ENCODE data around the gene NOTCH3.

The NOTCH3 gene

DNA sequence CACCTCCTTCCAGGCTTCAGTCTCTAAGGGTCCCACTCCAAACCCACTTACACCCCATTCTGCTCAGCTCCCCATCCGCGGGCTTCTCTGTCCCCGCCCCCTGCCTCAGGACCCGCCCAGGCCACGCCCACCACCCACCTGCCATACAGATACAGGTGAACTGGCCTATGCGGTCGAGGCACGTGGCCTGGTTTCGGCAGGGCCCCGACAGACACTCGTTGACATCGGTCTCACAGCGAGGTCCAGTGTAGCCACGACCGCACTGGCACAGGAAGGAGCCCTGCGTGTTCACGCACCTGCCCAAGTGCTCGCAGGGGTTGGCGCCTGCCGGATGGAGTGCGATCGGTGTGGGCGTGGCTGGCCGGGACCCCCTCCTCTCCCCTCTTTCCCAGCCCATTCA, 11.9 kb downstream of the NOTCH3 start:
- no peaks in the 10 kb centered on the region for H3F3A ChIP-seq (ENCODE audit: control insufficient read depth, insufficient read depth)
- H3K9me3 ChIP-seq (ENCODE audit: control insufficient read depth, insufficient read depth, low read length) = no peaks in the 10 kb centered on the region
- no peaks in the 10 kb centered on the region for H3K27me3 ChIP-seq (ENCODE audit: control insufficient read depth, low read length)
- H3K4me1 ChIP-seq (ENCODE audit: control insufficient read depth, low read length) = no peaks in the 10 kb centered on the region
- H3K36me3 ChIP-seq (ENCODE audit: control insufficient read depth, low read length) = no peaks in the 10 kb centered on the region
- H3K27ac ChIP-seq (ENCODE audit: low read depth, low read length) = no peak overlapping the region
- H3K4me3 ChIP-seq (ENCODE audit: low read length) = no peak overlapping the region
- H3K79me2 ChIP-seq (ENCODE audit: control insufficient read depth, low read length) = no peaks in the 10 kb centered on the region
- H3K9me2 ChIP-seq (replicated peaks; ENCODE audit: control insufficient read depth, low read length) = no peaks in the 10 kb centered on the region
- TF ChIP-seq, protein P1, sequence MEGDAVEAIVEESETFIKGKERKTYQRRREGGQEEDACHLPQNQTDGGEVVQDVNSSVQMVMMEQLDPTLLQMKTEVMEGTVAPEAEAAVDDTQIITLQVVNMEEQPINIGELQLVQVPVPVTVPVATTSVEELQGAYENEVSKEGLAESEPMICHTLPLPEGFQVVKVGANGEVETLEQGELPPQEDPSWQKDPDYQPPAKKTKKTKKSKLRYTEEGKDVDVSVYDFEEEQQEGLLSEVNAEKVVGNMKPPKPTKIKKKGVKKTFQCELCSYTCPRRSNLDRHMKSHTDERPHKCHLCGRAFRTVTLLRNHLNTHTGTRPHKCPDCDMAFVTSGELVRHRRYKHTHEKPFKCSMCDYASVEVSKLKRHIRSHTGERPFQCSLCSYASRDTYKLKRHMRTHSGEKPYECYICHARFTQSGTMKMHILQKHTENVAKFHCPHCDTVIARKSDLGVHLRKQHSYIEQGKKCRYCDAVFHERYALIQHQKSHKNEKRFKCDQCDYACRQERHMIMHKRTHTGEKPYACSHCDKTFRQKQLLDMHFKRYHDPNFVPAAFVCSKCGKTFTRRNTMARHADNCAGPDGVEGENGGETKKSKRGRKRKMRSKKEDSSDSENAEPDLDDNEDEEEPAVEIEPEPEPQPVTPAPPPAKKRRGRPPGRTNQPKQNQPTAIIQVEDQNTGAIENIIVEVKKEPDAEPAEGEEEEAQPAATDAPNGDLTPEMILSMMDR (IDR thresholded peaks at IDR 0.05; ENCODE audit: low read depth, low read length, poor library complexity, severe bottlenecking) = no peak
- TF ChIP-seq EZH2phosphoT487 (IDR thresholded peaks at IDR 0.05; ENCODE audit: borderline replicate concordance, low read length) = no peak
- H3K4me2 ChIP-seq (ENCODE audit: low read length) = no peak overlapping the region
- H4K20me1 ChIP-seq (ENCODE audit: control insufficient read depth, insufficient read depth, low read depth, low read length) = no peaks in the 10 kb centered on the region

DNA sequence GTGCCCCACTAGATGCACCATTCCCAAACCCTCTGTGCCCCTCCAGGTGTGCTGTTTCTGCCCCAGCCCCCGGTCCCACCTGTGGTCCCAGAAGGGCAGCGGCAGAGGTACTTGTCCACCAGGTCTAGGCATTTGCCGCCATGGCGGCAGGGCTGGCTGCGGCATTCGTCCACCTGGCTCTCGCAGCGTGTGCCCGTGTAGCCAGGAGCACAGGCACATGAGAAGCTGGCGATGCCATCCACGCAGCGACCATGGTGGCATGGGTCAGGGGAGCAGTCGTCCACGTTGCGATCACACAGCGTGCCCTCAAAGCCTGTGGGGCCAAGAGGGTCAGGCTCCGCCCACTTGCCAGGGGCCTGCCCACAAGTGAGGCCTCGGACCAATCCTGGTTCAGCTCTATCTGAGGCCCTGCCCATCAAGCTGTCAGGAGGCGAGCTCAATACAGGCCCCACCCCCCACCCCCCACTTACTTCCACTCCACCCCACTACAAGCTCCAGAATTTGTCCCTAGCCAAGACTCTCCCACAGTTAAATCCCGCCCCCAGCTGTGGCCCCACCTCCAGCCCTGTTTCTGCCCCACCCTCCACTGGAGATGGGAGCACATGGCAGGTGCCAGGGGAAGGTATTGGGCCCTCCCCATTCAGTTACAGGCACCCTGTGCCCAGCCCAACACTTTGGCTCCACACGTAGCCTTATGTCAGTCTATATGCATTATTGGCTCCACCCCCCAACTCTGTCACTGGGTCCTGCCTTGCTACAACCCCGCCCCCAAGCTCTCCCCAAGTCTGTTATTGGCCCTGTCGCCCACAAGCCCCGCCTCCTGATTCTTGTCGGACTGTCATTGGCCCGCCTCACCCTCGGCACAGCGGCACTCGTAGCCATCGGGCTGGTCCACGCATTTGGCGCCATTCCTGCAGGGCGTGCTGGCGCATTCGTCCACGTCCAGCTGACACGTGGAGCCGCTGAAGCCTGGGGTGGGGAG, 13.5 kb downstream of the NOTCH3 start:
- H3K4me1 ChIP-seq (ENCODE audit: control insufficient read depth, low read length) = no peaks in the 10 kb centered on the region
- H3K27ac ChIP-seq (ENCODE audit: low read depth, low read length) = no peak overlapping the region
- no peaks in the 10 kb centered on the region for H3F3A ChIP-seq (ENCODE audit: control insufficient read depth, insufficient read depth)
- no peaks in the 10 kb centered on the region for H3K27me3 ChIP-seq (ENCODE audit: control insufficient read depth, low read length)
- H3K4me2 ChIP-seq (ENCODE audit: low read length) = no peak overlapping the region
- no peaks in the 10 kb centered on the region for H3K9me3 ChIP-seq (ENCODE audit: control insufficient read depth, insufficient read depth, low read length)
- H3K9me2 ChIP-seq (replicated peaks; ENCODE audit: control insufficient read depth, low read length) = no peaks in the 10 kb centered on the region
- no peaks in the 10 kb centered on the region for H3K79me2 ChIP-seq (ENCODE audit: control insufficient read depth, low read length)
- no peak for TF ChIP-seq EZH2phosphoT487 (IDR thresholded peaks at IDR 0.05; ENCODE audit: borderline replicate concordance, low read length)
- TF ChIP-seq, protein P1 (IDR thresholded peaks at IDR 0.05; ENCODE audit: low read depth, low read length, poor library complexity, severe bottlenecking) = no peak
- H3K36me3 ChIP-seq (ENCODE audit: control insufficient read depth, low read length) = no peaks in the 10 kb centered on the region
- H3K4me3 ChIP-seq (ENCODE audit: low read length) = no peak overlapping the region
- no peaks in the 10 kb centered on the region for H4K20me1 ChIP-seq (ENCODE audit: control insufficient read depth, insufficient read depth, low read depth, low read length)

- H3K4me2 ChIP-seq (ENCODE audit: low read length) = no peak overlapping the region
- TF ChIP-seq, protein P1 (IDR thresholded peaks at IDR 0.05; ENCODE audit: low read depth, low read length, poor library complexity, severe bottlenecking) = no peak
- no peak for TF ChIP-seq EZH2phosphoT487 (IDR thresholded peaks at IDR 0.05; ENCODE audit: borderline replicate concordance, low read length)
- no peaks in the 10 kb centered on the region for H3F3A ChIP-seq (ENCODE audit: control insufficient read depth, insufficient read depth)
- H3K27ac ChIP-seq (ENCODE audit: low read depth, low read length) = no peak overlapping the region
- H3K9me3 ChIP-seq (ENCODE audit: control insufficient read depth, insufficient read depth, low read length) = no peaks in the 10 kb centered on the region
- no peaks in the 10 kb centered on the region for H3K36me3 ChIP-seq (ENCODE audit: control insufficient read depth, low read length)
- no peaks in the 10 kb centered on the region for H3K27me3 ChIP-seq (ENCODE audit: control insufficient read depth, low read length)
- peaks cover 3% of the 10 kb centered on the region; the same call in 1 of the 2 replicates for H3K4me1 ChIP-seq (ENCODE audit: control insufficient read depth, low read length)
- H3K79me2 ChIP-seq (ENCODE audit: control insufficient read depth, low read length) = no peaks in the 10 kb centered on the region
- no peaks in the 10 kb centered on the region for H3K9me2 ChIP-seq (replicated peaks; ENCODE audit: control insufficient read depth, low read length)
- H4K20me1 ChIP-seq (ENCODE audit: control insufficient read depth, insufficient read depth, low read depth, low read length) = no peaks in the 10 kb centered on the region
- no peak overlapping the region for H3K4me3 ChIP-seq (ENCODE audit: low read length)
Observed at GRCh38 chr19:15185188-15185587, 15.6 kb downstream of the NOTCH3 start.
